K562 (cell line): ENCODE results near the gene ENO2. TPM values are rescaled to one million over a fixed set of nuclear protein-coding genes. Genes with fewer than 3 reads are reported as not detected.
A peak's percentile ranks its signal among the peaks of the same experiment; 100 is the strongest.

Source experiments
- ATAC-seq: fragments of 200-7000 bp; cut with Tn5 transposase; 3 replicates; pipeline ENCODE4 v1.9.1; 2020; ENCODE audit warnings: moderate library complexity
- BruUV-seq: library from RNA; stranded (reverse); fragments of 400-500 nt; replicated peaks from 2 replicates; lab custom pipeline; 2021; lab: Mats Ljungman, UMichigan
- CTCF ChIA-PET: fragments of 300-600 bp; formaldehyde crosslinking; extraction: SDS; loops from one replicate; lab custom pipeline; 2021; ENCODE audit warnings: low intra/inter-chr PET ratio; lab: Yijun Ruan, JAX
- POLR2A ChIA-PET: fragments of 300-600, 350-650 bp; sonication (Branson Sonifier 250); formaldehyde crosslinking; extraction: SDS; loops from one replicate; lab custom pipeline; 2021; ENCODE audit warnings: antibody characterized with exemption, inconsistent platforms; lab: Yijun Ruan, JAX
- DNase-seq, 4 experiments: peaks; one replicate each; pipeline versions ENCODE4 v3.0.0 to v3.0.0-alpha.2; 2011 to 2018; ENCODE audit warnings: low spot score in 3 of 4, mixed read lengths in 3 of 4; ENCODE audit errors: extremely low read depth in 1 of 4
- FAIRE-seq: peaks from 2 replicates; lab custom pipeline; 2011; peaks lifted over from hg19 to GRCh38; lab: Jason Lieb, UNC
- H2AFZ ChIP-seq: 2 replicates; pipeline ENCODE4 v1.6.0; 2011; ENCODE audit warnings: low read depth, low read length, control low read depth, inconsistent platforms
- H3K27ac ChIP-seq: fragments of 200-600 bp; 3 replicates; pipeline ENCODE4 v1.8.0; 2011; ENCODE audit warnings: low read depth, mild to moderate bottlenecking, control low read depth, inconsistent platforms, low read length, moderate library complexity, mixed read lengths; ENCODE audit errors: extremely low read depth
- H3K27me3 ChIP-seq, 2 experiments: fragments of 300-600 bp in 1 of 2; 2 replicates in 1 of 2; 3 replicates in 1 of 2; pipeline versions ENCODE4 v1.6.0 to v1.8.0; 2011; ENCODE audit warnings: inconsistent platforms in 2 of 2, low read length in 2 of 2, mild to moderate bottlenecking in 1 of 2, mixed read lengths in 1 of 2, moderate library complexity in 1 of 2; ENCODE audit not compliant: control insufficient read depth in 2 of 2, insufficient read depth in 2 of 2
- H3K36me3 ChIP-seq: fragments of 300-600 bp; 3 replicates; pipeline ENCODE4 v1.8.0; 2011; ENCODE audit warnings: mild to moderate bottlenecking, low read length, inconsistent platforms; ENCODE audit not compliant: control insufficient read depth, insufficient read depth
- H3K4me1 ChIP-seq, 2 experiments: fragments of 200-600 bp in 1 of 2; replicated peaks in 1 of 2; 2 replicates in 1 of 2; 3 replicates in 1 of 2; pipeline versions ENCODE4 v1.5.1 to v1.8.0; 2011; ENCODE audit warnings: inconsistent platforms in 2 of 2, low read length in 2 of 2, mild to moderate bottlenecking in 1 of 2, mixed read lengths in 1 of 2, moderate library complexity in 1 of 2; ENCODE audit not compliant: control insufficient read depth in 2 of 2, insufficient read depth in 2 of 2
- H3K4me2 ChIP-seq: 2 replicates; pipeline ENCODE4 v1.6.1; 2011; ENCODE audit warnings: low read length, control low read depth, inconsistent platforms, mixed read lengths; ENCODE audit not compliant: insufficient read depth
- H3K4me3 ChIP-seq: fragments of 200-600 bp; sonication (generic), shearing (Covaris generic); 2 replicates; pipeline ENCODE4 v1.5.1; 2016; ENCODE audit warnings: control low read depth, inconsistent platforms
- H3K79me2 ChIP-seq: fragments of 200-600 bp; 3 replicates; pipeline ENCODE4 v1.8.0; 2011; ENCODE audit warnings: low read length, inconsistent platforms; ENCODE audit not compliant: control insufficient read depth, insufficient read depth
- H3K9ac ChIP-seq, 2 experiments: 2 replicates each; pipeline versions ENCODE4 v1.6.0 to v1.6.1; 2011; ENCODE audit warnings: low read depth in 2 of 2, low read length in 2 of 2, control low read depth in 1 of 2, inconsistent platforms in 1 of 2, mild to moderate bottlenecking in 1 of 2, mixed read lengths in 1 of 2; ENCODE audit not compliant: insufficient read depth in 1 of 2
- H3K9me1 ChIP-seq: one replicate; pipeline ENCODE4 v1.6.0; 2011; ENCODE audit warnings: inconsistent platforms, mild to moderate bottlenecking, low read length, moderate library complexity; ENCODE audit not compliant: control insufficient read depth, insufficient read depth
- H3K9me3 ChIP-seq: replicated peaks from 2 replicates; pipeline ENCODE4 v1.5.1; 2011; ENCODE audit warnings: low read depth, low read length, inconsistent platforms; ENCODE audit not compliant: control insufficient read depth, insufficient read depth
- H4K20me1 ChIP-seq: replicated peaks from 2 replicates; pipeline ENCODE4 v1.6.1; 2011; ENCODE audit warnings: low read length, inconsistent platforms, mixed read lengths; ENCODE audit not compliant: control insufficient read depth, insufficient read depth
- CBFA2T2 ChIP-seq: fragments of 450-650 bp; conservative IDR thresholded peaks from 2 replicates; pipeline ENCODE4 v1.6.1; 2017; ENCODE audit warnings: mild to moderate bottlenecking
- CCNT2 ChIP-seq: IDR thresholded peaks from 2 replicates; pipeline ENCODE4 v1.6.1; 2011; ENCODE audit warnings: borderline replicate concordance, low read depth, mild to moderate bottlenecking, moderate library complexity, mixed read lengths, low read length; ENCODE audit not compliant: insufficient read length; ENCODE audit errors: extremely low read depth
- DMBX1 ChIP-seq: fragments of 250-450 bp; sonication (Bioruptor Pico); IDR thresholded peaks from 2 replicates; pipeline ENCODE4 v1.8.0; 2022; ENCODE audit warnings: inconsistent platforms, mild to moderate bottlenecking, moderate library complexity, borderline replicate concordance
- FOXK1 ChIP-seq: sonication (generic); formaldehyde crosslinking; IDR thresholded peaks from 2 replicates; pipeline ENCODE4 v1.8.0; 2022; ENCODE audit warnings: missing genetic modification reagents, mild to moderate bottlenecking, borderline replicate concordance
- NBN ChIP-seq: fragments of 450-650 bp; IDR thresholded peaks from 2 replicates; pipeline ENCODE4 v1.6.1; 2016; ENCODE audit warnings: low read depth, mild to moderate bottlenecking
- POLR3G ChIP-seq: IDR thresholded peaks from 2 replicates; pipeline ENCODE4 v1.6.1; 2011; ENCODE audit not compliant: insufficient read length, insufficient replicate concordance; ENCODE audit errors: extremely low read depth
- PTRF ChIP-seq: fragments of 450-650 bp; IDR thresholded peaks from 2 replicates; pipeline ENCODE4 v1.6.1; 2016; ENCODE audit warnings: mild to moderate bottlenecking, missing genetic modification characterization, missing compliant biosample characterization
- SMAD4 ChIP-seq: fragments of 250-450 bp; sonication (Bioruptor Pico); conservative IDR thresholded peaks from 2 replicates; pipeline ENCODE4 v1.8.0; 2021; ENCODE audit warnings: inconsistent platforms, mild to moderate bottlenecking, moderate library complexity
- SPI1 ChIP-seq: IDR thresholded peaks from 2 replicates; pipeline ENCODE4 v1.6.1; 2011; ENCODE audit warnings: low read depth, low read length, control low read depth, borderline replicate concordance
- ZNF277 ChIP-seq: fragments of 250-450 bp; sonication (Bioruptor Pico); IDR thresholded peaks from 2 replicates; pipeline ENCODE4 v1.8.0; 2022; ENCODE audit warnings: inconsistent platforms, mild to moderate bottlenecking, moderate library complexity, borderline replicate concordance
- WGBS: fragments of 100-300 bp; shearing (Covaris generic); methylation state at CpG from one replicate; pipeline ENCODE4 v1.1.6; 2016; ENCODE audit warnings: low coverage, mixed read lengths; ENCODE audit not compliant: insufficient coverage; ENCODE audit errors: missing lambda C conversion rate; 5-methylcytosine and 5-hydroxymethylcytosine counted together
- in situ Hi-C: fragments of 300-500 bp; cut with MboI; formaldehyde crosslinking; loops from 4 replicates; pipeline ENCODE4 v1.15.0; 2018; ENCODE audit warnings: inconsistent platforms, mixed read lengths
- intact Hi-C: fragments of 100-400 bp; cut with micrococcal nuclease; formaldehyde crosslinking; loops from 2 replicates; pipeline ENCODE4 v1.14.2; 2022
- polyA plus RNA-seq, 8 experiments: library from polyadenylated mRNA; depleted of rRNA in 4 of 8; stranded (reverse) in 5 of 8; unstranded in 3 of 8; fragments of >200 nt; fragmentation: Nextera tagmentation in 2 of 8; fragmentation: Illumina TruSeq in 1 of 8; extraction: Ambion mirVana in 2 of 8; extraction: Trizol in 1 of 8; gene quantifications; 2 replicates each; pipeline versions ENCODE4 v1.2.1 to v1.2.3, GENCODE V29; 2011 to 2014; ENCODE audit warnings: inconsistent platforms in 1 of 8, missing spikeins in 1 of 8
- total RNA-seq, 7 experiments: library from RNA; depleted of rRNA in 6 of 7; stranded (reverse); fragments of >200 nt in 6 of 7; fragmentation: Illumina TruSeq in 2 of 7; extraction: Trizol in 2 of 7; gene quantifications; 2 replicates each; pipeline versions ENCODE4 v1.2.1 to v1.2.3, GENCODE V29; 2011 to 2021; ENCODE audit warnings: low replicate concordance in 1 of 7

ENO2 gene
- total and polyA plus RNA-seq, 9 of the 15 experiments (the other 6 are each of a cell fraction or from before 2014, with no cell fraction given) = 10.9 to 43.3 (median 21.0) TPM

GRCh38 chr12:6917491-6918231 is 3.3 kb downstream of the ENO2 start (continued):
- TF ChIP-seq CCNT2 (no peak), SMAD4 (no peak), DMBX1 (CRISPR knock-in tag) (no peak)

- in situ Hi-C loops (no loop called here), intact Hi-C loops (no loop called here)
- H3K4me2 ChIP-seq = no peak overlapping the region; the same call in 1 of the 2 replicates
- BruUV-seq = no TSS peak
- H3K9me1 ChIP-seq = peaks cover 6% of the 10 kb centered on the region
- ChIA-PET POLR2A (interaction anchor here (0.7 to 1.5 kb wide), 5 partner anchors 10 to 119 kb away, joined by 3 to 5 read pairs (median 3); partner anchors contain the start of genes C12orf57 and RNU7-1), CTCF (interaction anchor here (1.1 kb wide), 1 partner anchor 194 kb away, joined by 4 read pairs; no protein-coding TSS in a partner anchor)
- H3K79me2 ChIP-seq = peaks cover 19% of the 10 kb centered on the region
- H3K9me3 ChIP-seq = no peaks in the 10 kb centered on the region
- no peak overlapping the region; a peak in 1 of 4 replicates for H3K9ac ChIP-seq
- peak in 1 of 4 experiments; percentile 20 for DNase-seq
- H3K36me3 ChIP-seq = peaks cover 28% of the 10 kb centered on the region; the same call in 2 of the 3 replicates
- no peak overlapping the region for H2AFZ ChIP-seq
- no peak overlapping the region for H3K4me3 ChIP-seq
- WGBS = 42% methylated on average over 6 of the region's 7 CpGs
- no peak overlapping the region for H3K27ac ChIP-seq
- H4K20me1 ChIP-seq = no peaks in the 10 kb centered on the region
- TF ChIP-seq ZNF277 (CRISPR knock-in tag) = no peak
- TF ChIP-seq PTRF = no peak
- no peak for TF ChIP-seq FOXK1
- TF ChIP-seq CBFA2T2 = no peak
- peak; percentile 67 for TF ChIP-seq SPI1
- TF ChIP-seq NBN = no peak
- TF ChIP-seq POLR3G = no peak
- ATAC-seq = no peak
- H3K4me1 ChIP-seq = peaks cover 14 to 27% of the 10 kb centered on the region in 2 experiments; a peak in 4 of 5 replicates
- no peaks in the 10 kb centered on the region for H3K27me3 ChIP-seq
- FAIRE-seq = no peak
These were observed 5.2 kb downstream of the ENO2 start for GRCh38 chr12:6919588-6919987.
